ENCODE measurements around the gene TPTE2. TPM values are rescaled to one million over a fixed set of nuclear protein-coding genes. Genes with fewer than 3 reads are reported as not detected.
"Not testable (repeated sequence)": the region's sequence is repeated elsewhere in the genome, so short reads cannot be mapped to it uniquely, and the experiment has no call there.

TPTE2 gene
- total RNA-seq, 6 experiments from 2014 or later: 0.09 TPM; not detected in 5

DNA sequence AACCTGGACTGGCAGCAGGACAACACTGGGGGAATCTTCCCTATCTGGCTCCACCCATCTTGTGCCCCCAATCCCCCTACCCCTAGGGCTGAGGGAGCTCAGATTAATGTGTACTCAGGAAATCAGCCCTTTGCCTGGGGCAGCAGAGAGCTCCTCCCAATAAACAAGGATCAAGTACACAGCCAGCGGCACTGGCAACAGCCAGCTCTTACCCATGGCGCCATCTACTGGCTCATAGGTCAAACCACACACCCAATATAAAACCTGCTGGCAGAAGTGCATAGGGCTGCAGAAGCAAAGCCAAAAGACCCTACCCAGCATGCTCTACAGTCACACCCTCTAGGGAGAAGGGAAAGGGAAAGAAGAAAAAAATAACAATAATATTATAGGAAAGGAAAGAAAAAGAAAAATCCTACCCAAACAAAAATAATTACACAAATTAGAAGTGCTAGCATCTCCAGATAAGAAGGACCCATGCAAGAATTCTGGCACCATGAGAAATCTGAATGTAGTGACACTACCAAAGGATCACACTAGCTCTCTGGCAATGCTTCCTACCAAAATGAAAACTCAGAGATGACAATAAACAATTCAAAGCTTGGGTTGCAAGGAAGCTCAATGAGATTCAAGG lies 122.2 kb downstream of the TPTE2 start:
- H3K9me3 Mint-ChIP-seq: not testable (repeated sequence)

DNA sequence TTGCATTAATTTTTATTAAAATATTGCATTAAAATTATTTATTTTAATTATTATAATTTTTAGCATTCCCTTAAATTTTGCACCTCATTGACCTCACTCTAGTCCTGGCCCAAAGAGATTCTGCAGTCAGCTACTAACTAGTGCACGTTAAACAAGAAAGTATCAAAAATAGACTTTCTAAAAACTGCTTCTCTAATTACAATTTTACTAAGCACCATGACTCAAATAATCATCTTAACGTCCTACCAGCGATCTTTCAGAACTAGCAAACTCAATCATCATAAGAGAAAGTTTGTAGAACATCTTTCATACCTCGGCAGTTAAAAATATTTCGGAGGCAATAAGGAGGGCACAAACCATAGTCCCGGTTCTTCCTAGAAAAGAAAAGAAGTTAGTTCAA lies 123.6 kb downstream of the TPTE2 start:
- not testable (repeated sequence) for H3K27me3 Mint-ChIP-seq (ENCODE audit: insufficient read depth); H3K4me1 Mint-ChIP-seq (ENCODE audit: low read depth); H3K4me3 Mint-ChIP-seq; DNase-seq; H3K36me3 Mint-ChIP-seq (ENCODE audit: low read depth); H3K27ac Mint-ChIP-seq; H3K9me3 Mint-ChIP-seq

More for the DNA sequence above, 122.2 kb downstream of the TPTE2 start:
- H3K27me3 Mint-ChIP-seq (ENCODE audit: insufficient read depth); H3K36me3 Mint-ChIP-seq (ENCODE audit: low read depth); H3K4me1 Mint-ChIP-seq (ENCODE audit: low read depth); H3K4me3 Mint-ChIP-seq; H3K27ac Mint-ChIP-seq: not testable (repeated sequence)
- peak; percentile 27 for DNase-seq
- TF ChIP-seq CTCF (IDR thresholded peaks at IDR 0.05): peak; percentile 64

DNA sequence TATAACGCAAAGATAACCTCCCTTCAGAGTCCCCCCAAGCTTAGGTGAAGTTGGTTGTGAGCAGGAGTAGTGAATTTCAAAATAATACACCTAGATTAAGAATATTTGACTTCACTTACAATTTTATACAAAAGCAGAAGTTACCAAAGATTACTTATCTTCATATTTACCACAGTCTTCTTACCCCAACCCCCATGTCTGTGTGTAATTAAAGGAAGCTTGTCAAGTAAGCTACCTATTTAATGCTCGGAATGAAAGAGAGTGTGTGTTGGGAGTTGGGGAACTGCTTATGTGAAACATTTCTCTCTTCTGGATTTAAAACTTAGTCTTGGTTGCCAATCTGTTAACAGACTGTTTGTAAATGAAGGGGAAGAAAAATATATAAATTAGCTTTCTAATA lies 139.1 kb downstream of the TPTE2 start:
- not testable (repeated sequence) for H3K9me3 Mint-ChIP-seq; H3K4me1 Mint-ChIP-seq (ENCODE audit: low read depth); H3K36me3 Mint-ChIP-seq (ENCODE audit: low read depth)

GRCh38 chr13:19412494-19412893 lies 148.8 kb downstream of the TPTE2 start:
- H3K4me3 Mint-ChIP-seq; DNase-seq; H3K4me1 Mint-ChIP-seq (ENCODE audit: low read depth); H3K36me3 Mint-ChIP-seq (ENCODE audit: low read depth); H3K27ac Mint-ChIP-seq; H3K27me3 Mint-ChIP-seq (ENCODE audit: insufficient read depth): not testable (repeated sequence)
- H3K9me3 Mint-ChIP-seq: peaks cover 36% of the 10 kb centered on the region

More for the DNA sequence above, 139.1 kb downstream of the TPTE2 start:
- DNase-seq; H3K27me3 Mint-ChIP-seq (ENCODE audit: insufficient read depth); H3K4me3 Mint-ChIP-seq; H3K27ac Mint-ChIP-seq: not testable (repeated sequence)

DNA sequence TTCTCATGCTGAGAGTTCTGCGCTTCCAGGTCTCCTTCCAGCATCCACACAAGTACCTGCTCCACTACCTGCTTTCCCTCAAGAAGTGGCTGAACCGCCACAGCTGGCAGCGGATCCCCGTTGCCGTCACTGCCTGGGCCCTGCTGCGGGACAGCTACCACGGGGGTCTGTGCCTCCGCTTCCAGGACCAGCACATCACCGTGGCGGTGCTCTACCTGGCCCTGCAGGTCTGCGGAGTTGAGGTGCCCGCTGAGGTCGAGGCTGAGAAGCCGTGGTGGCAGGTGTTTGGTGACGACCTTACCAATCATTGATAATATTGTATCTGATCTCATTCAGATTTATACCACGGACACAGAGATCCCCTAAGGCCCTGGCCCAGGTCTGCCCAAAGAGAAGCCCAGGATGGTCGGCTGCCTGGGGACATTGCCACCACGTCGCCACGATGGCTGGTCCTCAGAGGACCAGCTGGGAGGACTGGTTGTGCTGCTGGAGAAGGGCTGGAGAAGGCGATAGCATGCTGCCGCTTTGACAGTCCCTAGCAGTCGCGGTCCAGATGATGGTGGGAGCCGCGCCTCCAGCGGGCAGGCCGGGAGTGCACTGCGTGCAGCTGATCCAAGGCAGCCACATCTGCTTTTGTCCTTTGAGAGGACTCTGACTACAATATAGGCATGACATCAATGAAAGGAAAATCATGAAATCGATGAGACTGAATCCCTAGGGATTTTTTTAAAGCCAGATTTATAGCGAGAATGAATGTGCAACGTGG lies 178.4 kb downstream of the TPTE2 start:
- H3K36me3 Mint-ChIP-seq (ENCODE audit: low read depth); H3K4me1 Mint-ChIP-seq (ENCODE audit: low read depth); DNase-seq; H3K4me3 Mint-ChIP-seq; H3K27ac Mint-ChIP-seq; H3K27me3 Mint-ChIP-seq (ENCODE audit: insufficient read depth): not testable (repeated sequence)
- H3K9me3 Mint-ChIP-seq: peaks cover 22% of the 10 kb centered on the region

GRCh38 chr13:19382111-19382510 lies 179.2 kb downstream of the TPTE2 start:
- H3K9me3 Mint-ChIP-seq: peaks cover 25% of the 10 kb centered on the region
- no peak for DNase-seq
- H3K4me1 Mint-ChIP-seq (ENCODE audit: low read depth): no peaks in the 10 kb centered on the region
- H3K36me3 Mint-ChIP-seq (ENCODE audit: low read depth): no peaks in the 10 kb centered on the region
- peaks cover 3% of the 10 kb centered on the region; the same call in 1 of the 2 replicates for H3K27me3 Mint-ChIP-seq (ENCODE audit: insufficient read depth)
- no peak overlapping the region for H3K27ac Mint-ChIP-seq
- no peak for TF ChIP-seq CTCF (IDR thresholded peaks at IDR 0.05)
- no peak overlapping the region for H3K4me3 Mint-ChIP-seq

Other genes starting within 250 kb of the TPTE2 start
- gene MPHOSPH8, start 72.1 kb upstream of the TPTE2 start, total RNA-seq (2021; fragmentation: NEBNext Ultra II Directional; extraction: Animal tissue kit (Norgen Biotek cat#: 25700)): 10 to 100 TPM; 19.2 to 23.7 (median 20.7) TPM
- 10 to 100 TPM; 35.7 to 41.0 (median 40.0) TPM for gene PSPC1, start 221.4 kb upstream of the TPTE2 start, total RNA-seq (2021; fragmentation: NEBNext Ultra II Directional; extraction: Animal tissue kit (Norgen Biotek cat#: 25700))

Data from HFFc6 (cell line).